ENCODE results near the gene FLT3.
"Not testable (repeated sequence)": the region's sequence is repeated elsewhere in the genome, so short reads cannot be mapped to it uniquely, and the experiment has no call there.

The FLT3 gene

DNA sequence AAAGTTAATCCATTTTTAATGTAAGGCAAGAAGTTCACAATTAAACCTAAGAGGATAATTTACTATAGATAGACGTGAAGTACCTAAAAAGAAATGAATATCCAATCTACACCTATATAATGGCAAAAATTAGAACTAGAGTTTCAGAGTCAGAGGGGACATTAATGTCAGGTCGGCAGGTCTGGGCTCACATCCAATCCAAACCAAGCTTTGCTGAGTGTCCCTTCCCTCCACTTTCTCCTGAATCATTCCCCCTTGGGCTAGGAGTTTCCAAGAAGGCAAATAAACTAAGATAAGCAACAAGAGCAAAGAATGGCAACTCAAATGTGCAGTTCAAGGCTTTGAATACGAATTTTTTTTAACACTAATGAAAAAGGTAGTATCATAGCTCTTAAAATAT, 2.9 kb downstream of the FLT3 start:
- TF ChIP-seq, protein P1, sequence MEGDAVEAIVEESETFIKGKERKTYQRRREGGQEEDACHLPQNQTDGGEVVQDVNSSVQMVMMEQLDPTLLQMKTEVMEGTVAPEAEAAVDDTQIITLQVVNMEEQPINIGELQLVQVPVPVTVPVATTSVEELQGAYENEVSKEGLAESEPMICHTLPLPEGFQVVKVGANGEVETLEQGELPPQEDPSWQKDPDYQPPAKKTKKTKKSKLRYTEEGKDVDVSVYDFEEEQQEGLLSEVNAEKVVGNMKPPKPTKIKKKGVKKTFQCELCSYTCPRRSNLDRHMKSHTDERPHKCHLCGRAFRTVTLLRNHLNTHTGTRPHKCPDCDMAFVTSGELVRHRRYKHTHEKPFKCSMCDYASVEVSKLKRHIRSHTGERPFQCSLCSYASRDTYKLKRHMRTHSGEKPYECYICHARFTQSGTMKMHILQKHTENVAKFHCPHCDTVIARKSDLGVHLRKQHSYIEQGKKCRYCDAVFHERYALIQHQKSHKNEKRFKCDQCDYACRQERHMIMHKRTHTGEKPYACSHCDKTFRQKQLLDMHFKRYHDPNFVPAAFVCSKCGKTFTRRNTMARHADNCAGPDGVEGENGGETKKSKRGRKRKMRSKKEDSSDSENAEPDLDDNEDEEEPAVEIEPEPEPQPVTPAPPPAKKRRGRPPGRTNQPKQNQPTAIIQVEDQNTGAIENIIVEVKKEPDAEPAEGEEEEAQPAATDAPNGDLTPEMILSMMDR (IDR thresholded peaks at IDR 0.05; ENCODE audit: low read depth, low read length), result no peak
- no peak for DNase-seq (ENCODE audit: extremely low read depth, low read depth)

DNA sequence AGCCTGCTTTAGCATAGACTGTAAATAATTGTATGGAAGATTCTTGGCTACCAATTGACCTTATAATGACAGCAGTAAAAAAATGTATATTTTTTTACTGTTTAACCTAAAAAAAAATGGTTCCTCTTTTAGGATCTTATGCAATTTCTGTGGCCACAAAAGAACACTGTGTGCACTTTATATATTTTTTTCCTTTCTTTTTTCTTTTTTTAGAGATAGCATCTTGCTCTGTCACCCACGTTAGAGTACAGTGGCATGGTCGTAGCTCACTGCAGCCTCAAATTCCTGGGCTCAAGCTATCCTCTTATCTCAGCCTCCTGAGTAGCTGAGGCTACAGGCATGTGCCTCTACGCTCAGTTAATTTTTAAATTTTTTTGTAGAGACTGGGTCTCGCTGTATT, 6.1 kb downstream of the FLT3 start:
- no peak for DNase-seq (ENCODE audit: extremely low read depth, low read depth)
- TF ChIP-seq, protein P1 (IDR thresholded peaks at IDR 0.05; ENCODE audit: low read depth, low read length), result no peak

DNA sequence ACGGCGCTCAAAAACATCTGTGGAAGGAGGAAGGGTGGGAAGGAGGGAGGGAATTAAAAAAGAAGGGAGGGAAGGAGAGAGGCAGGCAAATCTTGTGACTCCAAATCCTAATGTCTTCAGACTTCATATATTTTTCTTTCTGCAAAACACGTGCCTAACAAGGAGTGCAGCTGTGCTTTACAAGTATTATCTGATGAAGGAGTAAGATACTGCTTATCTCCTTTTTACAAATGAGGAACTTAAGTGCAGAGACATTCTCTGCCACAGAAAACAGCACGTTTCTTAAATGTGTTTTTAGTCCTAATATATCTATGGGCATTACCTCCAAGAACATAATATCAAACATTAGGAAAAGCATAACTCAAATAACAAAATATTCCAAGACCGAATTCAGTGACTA, 6.5 kb downstream of the FLT3 start:
- DNase-seq (ENCODE audit: extremely low read depth, low read depth), result no peak
- TF ChIP-seq, protein P1 (IDR thresholded peaks at IDR 0.05; ENCODE audit: low read depth, low read length), result no peak

DNA sequence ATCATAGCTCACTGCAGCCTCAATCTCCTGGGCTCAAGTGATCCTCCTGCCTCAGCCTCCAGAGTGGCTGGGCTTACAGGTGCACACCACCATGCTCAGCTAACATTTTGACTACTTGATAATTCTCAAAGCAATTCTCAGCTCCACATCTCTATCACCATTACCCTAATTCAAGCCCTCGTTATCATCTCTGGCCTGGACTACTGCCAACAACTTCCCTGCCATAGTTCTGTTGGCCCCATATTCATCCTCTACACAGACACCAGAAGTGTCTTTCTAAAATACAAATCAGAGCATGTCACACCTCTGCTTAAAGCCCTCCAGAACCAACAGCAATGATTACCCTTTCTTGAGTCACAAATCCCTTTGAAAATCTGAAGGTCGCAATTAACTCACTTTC, 7.9 kb downstream of the FLT3 start:
- no peak for DNase-seq (ENCODE audit: extremely low read depth, low read depth)
- TF ChIP-seq, protein P1 (IDR thresholded peaks at IDR 0.05; ENCODE audit: low read depth, low read length), result no peak

DNA sequence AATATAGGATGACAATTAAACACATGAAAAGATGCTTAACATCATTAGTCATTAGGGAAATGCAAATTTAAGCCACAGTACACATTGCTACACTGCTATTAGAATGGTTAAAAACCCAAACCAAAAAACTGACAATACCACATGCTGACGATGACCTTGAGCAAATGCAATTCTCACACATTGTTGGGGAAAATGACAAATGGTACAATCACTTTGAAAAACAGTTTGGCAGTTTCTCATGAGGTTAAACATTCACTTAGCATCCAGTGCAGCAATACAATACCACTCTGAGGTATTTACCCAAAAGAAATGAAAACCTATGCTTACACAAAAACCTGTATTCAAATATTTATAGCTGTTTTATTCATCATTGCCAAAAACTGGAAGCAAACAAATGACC, 11.3 kb downstream of the FLT3 start:
- TF ChIP-seq, protein P1 (IDR thresholded peaks at IDR 0.05; ENCODE audit: low read depth, low read length), result no peak
- DNase-seq (ENCODE audit: extremely low read depth, low read depth), result no peak

DNA sequence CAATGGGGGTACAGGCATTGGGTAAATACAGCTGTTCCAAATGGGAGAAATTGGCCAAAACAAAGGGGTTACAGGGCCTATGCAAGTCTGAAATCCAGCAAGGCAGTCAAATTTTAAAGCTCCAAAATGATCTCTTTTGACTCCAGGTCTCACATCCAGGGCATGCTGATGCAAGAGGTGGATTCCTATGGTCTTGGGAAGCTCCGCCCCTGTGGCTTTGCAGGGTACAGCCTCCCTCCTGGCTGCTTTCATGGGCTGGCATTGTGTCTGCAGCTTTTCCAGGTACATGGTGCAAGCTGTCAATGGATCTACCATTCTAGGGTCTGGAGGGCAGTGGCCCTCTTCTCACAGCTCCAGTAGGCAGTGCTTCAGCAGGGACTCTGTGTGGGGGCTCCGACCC, 22.6 kb downstream of the FLT3 start:
- not testable (repeated sequence) for DNase-seq (ENCODE audit: extremely low read depth, low read depth)

DNA sequence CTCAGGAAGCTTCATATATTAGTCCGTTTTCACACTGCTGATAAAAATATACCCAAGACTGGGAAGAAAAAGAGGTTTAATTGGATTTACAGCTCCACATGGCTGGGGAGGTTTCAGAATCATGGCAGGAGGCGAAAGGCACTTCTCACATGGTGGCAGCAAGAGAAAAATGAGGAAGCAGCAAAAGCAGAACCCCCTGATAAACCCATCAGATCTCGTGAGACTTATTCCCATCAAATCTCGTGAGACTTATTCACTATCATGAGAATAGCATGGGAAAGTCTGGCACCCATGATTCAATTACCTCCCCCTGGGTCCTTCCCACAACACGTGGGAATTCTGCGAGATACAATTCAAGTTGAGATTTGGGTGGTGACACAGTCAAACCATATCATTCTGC, 23.1 kb downstream of the FLT3 start:
- TF ChIP-seq, protein P1 (IDR thresholded peaks at IDR 0.05; ENCODE audit: low read depth, low read length), result no peak
- no peak for DNase-seq (ENCODE audit: extremely low read depth, low read depth)

DNA sequence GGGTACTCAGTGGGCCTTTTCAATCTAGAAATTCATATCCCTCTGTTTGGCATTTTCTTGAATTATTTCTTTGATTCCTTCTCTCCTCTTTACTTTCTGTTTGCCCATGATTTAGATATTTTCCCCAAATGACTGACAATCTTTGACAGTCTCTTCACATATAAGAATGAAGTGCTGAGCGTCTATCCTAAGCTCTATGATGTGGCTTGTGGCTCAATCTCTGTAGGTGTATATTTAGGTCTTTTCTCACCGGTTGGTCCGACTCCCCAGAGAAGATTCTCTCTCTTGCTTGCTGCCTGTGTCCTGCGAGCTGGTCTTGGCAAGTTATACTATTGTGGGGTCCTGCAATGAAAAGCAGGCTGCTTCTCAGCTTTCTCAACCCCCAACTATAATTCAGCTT, 29.0 kb downstream of the FLT3 start:
- DNase-seq (ENCODE audit: extremely low read depth, low read depth), result no peak
- TF ChIP-seq, protein P1 (IDR thresholded peaks at IDR 0.05; ENCODE audit: low read depth, low read length), result no peak

Measured in AG09319 (cell line).